NCI-H2227 (cell line): ENCODE measurements around the gene VKORC1.
A peak's percentile ranks its signal among the peaks of the same experiment; 100 is the strongest.
"Not testable (repeated sequence)": the region's sequence is repeated elsewhere in the genome, so short reads cannot be mapped to it uniquely, and the experiment has no call there.

Experiments
- DNase-seq: peaks from one replicate; lab custom pipeline; 2025; ENCODE audit not compliant: unreplicated experiment; lab: John Stamatoyannopoulos, UW

VKORC1 gene

GRCh38 chr16:31094424-31095120 lies at the start of gene VKORC1:
Gene VKORC1 (minus strand): TSS chr16:31094797. CDS start chr16:31094729, 68 bp downstream.
- peak; percentile 97 for DNase-seq

GRCh38 chr16:31143694-31144148 lies 49.1 kb upstream of the VKORC1 start:
- no peak for DNase-seq

- no peak for DNase-seq
These were observed 48.6 kb upstream of the VKORC1 start for GRCh38 chr16:31143011-31143693.

GRCh38 chr16:31142109-31143010 lies 47.8 kb upstream of the VKORC1 start:
- peak; percentile 99 for DNase-seq

GRCh38 chr16:31141489-31142108 lies 47.0 kb upstream of the VKORC1 start:
- no peak for DNase-seq

GRCh38 chr16:31141071-31141469 lies 46.5 kb upstream of the VKORC1 start:
- DNase-seq = not testable (repeated sequence)

- no peak for DNase-seq
These were observed 44.3 kb upstream of the VKORC1 start for GRCh38 chr16:31138621-31139578.

- DNase-seq = not testable (repeated sequence)
These were observed 42.4 kb upstream of the VKORC1 start for GRCh38 chr16:31136822-31137499.

- DNase-seq = no peak
These were observed 41.7 kb upstream of the VKORC1 start for GRCh38 chr16:31136287-31136662.

- peak; percentile 45 for DNase-seq
These were observed 41.1 kb upstream of the VKORC1 start, which contains the start of gene PRSS8 for GRCh38 chr16:31135535-31136286. Gene PRSS8 (minus strand): TSS chr16:31135727. CDS start chr16:31135498, 229 bp downstream.

- peak; percentile 60 for DNase-seq
These were observed 40.3 kb upstream of the VKORC1 start for GRCh38 chr16:31134625-31135534.

- DNase-seq = peak; percentile 78
These were observed 39.5 kb upstream of the VKORC1 start for GRCh38 chr16:31134091-31134571.

- no peak for DNase-seq
These were observed 38.5 kb upstream of the VKORC1 start for GRCh38 chr16:31133046-31133501.

GRCh38 chr16:31132303-31132979 lies 37.8 kb upstream of the VKORC1 start:
- no peak for DNase-seq

GRCh38 chr16:31131841-31132271 lies 37.3 kb upstream of the VKORC1 start:
- DNase-seq = no peak

- DNase-seq = no peak
These were observed 36.8 kb upstream of the VKORC1 start for GRCh38 chr16:31131416-31131815.

- no peak for DNase-seq
These were observed 36.3 kb upstream of the VKORC1 start for GRCh38 chr16:31130899-31131298.
